PC-3 (cell line): Measurements from ENCODE around the gene THOC6. TPM values are rescaled to one million over a fixed set of nuclear protein-coding genes. Genes with fewer than 3 reads are reported as not detected.

Experiments used
- ATAC-seq: fragments of 200-7000 bp; cut with Tn5 transposase; 2 replicates; pipeline ENCODE4 v1.9.1; 2020; ENCODE audit warnings: mild to moderate bottlenecking, moderate library complexity
- BruUV-seq: library from RNA; stranded (reverse); fragments of 400-500 nt; replicated peaks from 2 replicates; lab custom pipeline; 2021; lab: Mats Ljungman, UMichigan
- CTCF ChIA-PET: fragments of 300-600 bp; sonication (Branson Sonifier 250); formaldehyde crosslinking; loops from one replicate; lab custom pipeline; 2022; ENCODE audit warnings: antibody characterized with exemption; lab: Charles Lee
- POLR2A ChIA-PET: fragments of 300-600 bp; sonication (Branson Sonifier 250); formaldehyde crosslinking; loops from one replicate; lab custom pipeline; 2022; ENCODE audit warnings: antibody characterized with exemption; ENCODE audit not compliant: unreplicated experiment; lab: Charles Lee
- DNase-seq: peaks from one replicate; pipeline ENCODE4 v3.0.0-alpha.2; 2015
- H2AFZ ChIP-seq: fragments of 300-600 bp; sonication (generic); 2 replicates; pipeline ENCODE4 v1.6.0; 2016; ENCODE audit warnings: antibody characterized with exemption, low read length
- H3F3A ChIP-seq: fragments of 300-600 bp; sonication (generic); one replicate; pipeline ENCODE4 v1.6.0; 2017; ENCODE audit warnings: antibody characterized with exemption, low read length, control low read depth, mild to moderate bottlenecking; ENCODE audit not compliant: unreplicated experiment
- H3K27ac ChIP-seq: fragments of 300-600 bp; sonication (generic); 2 replicates; pipeline ENCODE4 v1.5.1; 2016; ENCODE audit warnings: mild to moderate bottlenecking, low read length
- H3K27me3 ChIP-seq: fragments of 300-600 bp; sonication (generic); 2 replicates; pipeline ENCODE4 v1.6.1; 2016; ENCODE audit warnings: low read length, mixed read lengths
- H3K36me3 ChIP-seq: fragments of 300-600 bp; sonication (generic); 2 replicates; pipeline ENCODE4 v1.6.1; 2016; ENCODE audit warnings: low read depth, mixed run types, low read length, mixed read lengths
- H3K4me1 ChIP-seq: fragments of 300-600 bp; sonication (generic); 2 replicates; pipeline ENCODE4 v1.5.1; 2016; ENCODE audit warnings: low read length; ENCODE audit not compliant: insufficient read depth
- H3K4me2 ChIP-seq: fragments of 300-600 bp; sonication (generic); 2 replicates; pipeline ENCODE4 v1.6.0; 2016; ENCODE audit warnings: low read length
- H3K4me3 ChIP-seq: fragments of 300-600 bp; sonication (generic); 2 replicates; pipeline ENCODE4 v1.5.1; 2016; ENCODE audit warnings: mild to moderate bottlenecking, low read length, mixed read lengths
- H3K79me2 ChIP-seq: fragments of 300-600 bp; sonication (generic); 2 replicates; pipeline ENCODE4 v1.6.1; 2017; ENCODE audit warnings: low read length, mixed read lengths
- H3K9ac ChIP-seq: fragments of 300-600 bp; sonication (generic); 2 replicates; pipeline ENCODE4 v1.6.0; 2016; ENCODE audit warnings: mild to moderate bottlenecking, low read length
- H3K9me2 ChIP-seq: fragments of 300-600 bp; sonication (generic); replicated peaks from 2 replicates; pipeline ENCODE4 v1.6.1; 2016; ENCODE audit warnings: mixed run types, low read length, mixed read lengths
- H3K9me3 ChIP-seq: fragments of 300-600 bp; sonication (generic); 2 replicates; pipeline ENCODE4 v1.6.1; 2016; ENCODE audit warnings: low read length, mixed read lengths
- H4K20me1 ChIP-seq: fragments of 300-600 bp; sonication (generic); 2 replicates; pipeline ENCODE4 v1.6.1; 2016; ENCODE audit warnings: low read length, mixed read lengths
- EZH2 ChIP-seq: fragments of 300-600 bp; sonication (generic); IDR thresholded peaks from one replicate; pipeline ENCODE4 v1.6.1; 2017; ENCODE audit warnings: antibody characterized with exemption, mild to moderate bottlenecking, low read length; ENCODE audit not compliant: unreplicated experiment
- EZH2phosphoT487 ChIP-seq: fragments of 300-600 bp; sonication (generic); IDR thresholded peaks from 2 replicates; pipeline ENCODE4 v1.6.1; 2018; ENCODE audit warnings: mild to moderate bottlenecking, antibody characterized with exemption, low read length, borderline replicate concordance
- intact Hi-C: fragments of 100-400 bp; cut with micrococcal nuclease; formaldehyde crosslinking; loops from 2 replicates; pipeline ENCODE4 v1.9.0; 2023
- total RNA-seq: library from RNA; depleted of rRNA; stranded (reverse); fragments of >200 nt; gene quantifications from 2 replicates; pipeline ENCODE4 v1.2.3, GENCODE V29; 2014
- TF ChIP-seq, protein P1 (sequence below): fragments of 300-600 bp; sonication (generic); conservative IDR thresholded peaks from 2 replicates; pipeline ENCODE4 v1.5.1; 2017; ENCODE audit warnings: antibody characterized with exemption, low read depth, mild to moderate bottlenecking, low read length

The THOC6 gene
- total RNA-seq, 1 experiment from 2014 or later: 40.3 TPM

GRCh38 chr16:3038896-3039295, 15.1 kb downstream of the THOC6 start:
- Histone ChIP-seq H3K9me3 (no peaks in the 10 kb centered on the region), H3K4me1 (no peaks in the 10 kb centered on the region), H2AFZ (no peak overlapping the region), H3K27me3 (no peaks in the 10 kb centered on the region), H3K4me2 (no peak overlapping the region), H4K20me1 (no peaks in the 10 kb centered on the region), H3K9ac (no peak overlapping the region), H3K4me3 (no peak overlapping the region), H3K36me3 (no peaks in the 10 kb centered on the region), H3K9me2 (no peaks in the 10 kb centered on the region), H3F3A (no peaks in the 10 kb centered on the region), H3K27ac (no peak overlapping the region), H3K79me2 (no peaks in the 10 kb centered on the region)
- DNase-seq: no peak
- no peak for ATAC-seq
- intact Hi-C loops: no loop called here
- TF ChIP-seq EZH2phosphoT487 (no peak), EZH2 (no peak)
- TF ChIP-seq, protein P1, sequence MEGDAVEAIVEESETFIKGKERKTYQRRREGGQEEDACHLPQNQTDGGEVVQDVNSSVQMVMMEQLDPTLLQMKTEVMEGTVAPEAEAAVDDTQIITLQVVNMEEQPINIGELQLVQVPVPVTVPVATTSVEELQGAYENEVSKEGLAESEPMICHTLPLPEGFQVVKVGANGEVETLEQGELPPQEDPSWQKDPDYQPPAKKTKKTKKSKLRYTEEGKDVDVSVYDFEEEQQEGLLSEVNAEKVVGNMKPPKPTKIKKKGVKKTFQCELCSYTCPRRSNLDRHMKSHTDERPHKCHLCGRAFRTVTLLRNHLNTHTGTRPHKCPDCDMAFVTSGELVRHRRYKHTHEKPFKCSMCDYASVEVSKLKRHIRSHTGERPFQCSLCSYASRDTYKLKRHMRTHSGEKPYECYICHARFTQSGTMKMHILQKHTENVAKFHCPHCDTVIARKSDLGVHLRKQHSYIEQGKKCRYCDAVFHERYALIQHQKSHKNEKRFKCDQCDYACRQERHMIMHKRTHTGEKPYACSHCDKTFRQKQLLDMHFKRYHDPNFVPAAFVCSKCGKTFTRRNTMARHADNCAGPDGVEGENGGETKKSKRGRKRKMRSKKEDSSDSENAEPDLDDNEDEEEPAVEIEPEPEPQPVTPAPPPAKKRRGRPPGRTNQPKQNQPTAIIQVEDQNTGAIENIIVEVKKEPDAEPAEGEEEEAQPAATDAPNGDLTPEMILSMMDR: no peak
- POLR2A ChIA-PET: no interaction called here
- CTCF ChIA-PET: no interaction called here
- BruUV-seq: no TSS peak

GRCh38 chr16:3042376-3042775, 18.5 kb downstream of the THOC6 start:
- Histone ChIP-seq H3F3A (no peaks in the 10 kb centered on the region), H3K79me2 (no peaks in the 10 kb centered on the region), H3K9me2 (no peaks in the 10 kb centered on the region), H3K4me1 (no peaks in the 10 kb centered on the region), H4K20me1 (no peaks in the 10 kb centered on the region), H3K9me3 (no peaks in the 10 kb centered on the region), H3K4me3 (no peak overlapping the region), H3K27me3 (peaks cover 3% of the 10 kb centered on the region; the same call in 1 of the 2 replicates), H3K9ac (no peak overlapping the region), H3K4me2 (no peak overlapping the region), H2AFZ (no peak overlapping the region), H3K36me3 (no peaks in the 10 kb centered on the region), H3K27ac (no peak overlapping the region)
- TF ChIP-seq EZH2phosphoT487 (no peak), EZH2 (no peak)
- TF ChIP-seq, protein P1: no peak
- ChIA-PET CTCF (no interaction called here), POLR2A (no interaction called here)
- intact Hi-C loops: no loop called here
- ATAC-seq (no peak), DNase-seq (no peak)
- BruUV-seq: no TSS peak

DNA sequence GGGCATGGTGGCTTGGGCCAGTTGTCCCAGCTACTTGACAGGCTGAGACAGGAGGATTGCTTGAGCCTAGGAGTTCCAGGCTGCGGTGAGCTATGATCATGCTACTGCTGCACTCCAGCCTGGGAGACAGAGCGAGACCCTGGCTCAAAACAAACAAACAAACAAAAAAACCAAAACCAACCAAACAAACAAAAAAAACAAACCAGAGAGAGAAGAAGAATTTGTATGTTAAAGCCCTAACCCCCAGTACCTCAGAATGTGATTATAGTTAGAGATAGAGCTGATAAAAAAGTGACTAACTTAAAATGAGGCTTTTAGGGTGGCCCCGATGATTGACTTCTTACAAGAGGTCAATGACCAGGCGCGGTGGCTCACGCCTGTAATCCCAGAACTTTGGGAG, 20.9 kb downstream of the THOC6 start:
- intact Hi-C loops: no loop called here
- Histone ChIP-seq H3K4me3 (no peak overlapping the region; the same call in 1 of the 2 replicates), H3K27me3 (peaks cover 3% of the 10 kb centered on the region; the same call in 1 of the 2 replicates), H3F3A (no peaks in the 10 kb centered on the region), H4K20me1 (no peaks in the 10 kb centered on the region), H3K79me2 (no peaks in the 10 kb centered on the region), H2AFZ (no peak overlapping the region), H3K4me2 (0 out of 2 replicates have a peak overlapping the region, but pooled peaks have one; percentile 98), H3K4me1 (no peaks in the 10 kb centered on the region), H3K9me2 (no peaks in the 10 kb centered on the region), H3K9me3 (no peaks in the 10 kb centered on the region), H3K36me3 (no peaks in the 10 kb centered on the region), H3K9ac (no peak overlapping the region), H3K27ac (no peak overlapping the region)
- ATAC-seq: no peak
- no peak for DNase-seq
- no peak for TF ChIP-seq EZH2
- TF ChIP-seq EZH2phosphoT487: no peak
- TF ChIP-seq, protein P1: no peak
- ChIA-PET CTCF (no interaction called here), POLR2A (no interaction called here)
- BruUV-seq: no TSS peak
